Osteoblast (primary cell): ENCODE measurements around the gene MIPEP. TPM values are rescaled to one million over a fixed set of nuclear protein-coding genes. Genes with fewer than 3 reads are reported as not detected.

Experiments
- DNase-seq: peaks from one replicate; pipeline ENCODE4 v3.0.0; 2011; ENCODE audit warnings: low spot score, mixed read lengths; ENCODE audit not compliant: insufficient read length; ENCODE audit errors: missing footprints
- H2AFZ ChIP-seq: 2 replicates; pipeline ENCODE4 v1.6.0; 2011; ENCODE audit warnings: mild to moderate bottlenecking, low read length
- H3K27ac ChIP-seq: 2 replicates; pipeline ENCODE4 v1.5.1; 2011; ENCODE audit warnings: mild to moderate bottlenecking, low read depth, low read length, moderate library complexity
- H3K27me3 ChIP-seq: 2 replicates; pipeline ENCODE4 v1.6.0; 2012; ENCODE audit warnings: mild to moderate bottlenecking, control low read depth, inconsistent platforms, low read length, moderate library complexity; ENCODE audit not compliant: insufficient read depth
- H3K36me3 ChIP-seq: 2 replicates; pipeline ENCODE4 v1.5.1; 2011; ENCODE audit warnings: mild to moderate bottlenecking, low read length, control low read depth, moderate library complexity; ENCODE audit not compliant: insufficient read depth
- H3K4me1 ChIP-seq: 2 replicates; pipeline ENCODE4 v1.5.1; 2011; ENCODE audit warnings: mild to moderate bottlenecking, low read length, control low read depth, moderate library complexity; ENCODE audit not compliant: insufficient read depth
- H3K4me2 ChIP-seq: 2 replicates; pipeline ENCODE4 v1.6.0; 2011; ENCODE audit warnings: mild to moderate bottlenecking, low read length; ENCODE audit not compliant: insufficient read depth
- H3K4me3 ChIP-seq: fragments of 200-600 bp; sonication (generic); 3 replicates; pipeline ENCODE4 v1.5.1; 2012; ENCODE audit warnings: mild to moderate bottlenecking, low read length, inconsistent platforms; ENCODE audit not compliant: insufficient read depth
- H3K79me2 ChIP-seq: 2 replicates; pipeline ENCODE4 v1.6.0; 2012; ENCODE audit warnings: mild to moderate bottlenecking, low read length, control low read depth, inconsistent platforms; ENCODE audit not compliant: insufficient read depth
- H3K9me3 ChIP-seq: 2 replicates; pipeline ENCODE4 v1.5.1; 2011; ENCODE audit warnings: low read depth, low read length, control low read depth
- H4K20me1 ChIP-seq: 2 replicates; pipeline ENCODE4 v1.6.0; 2012; ENCODE audit warnings: mild to moderate bottlenecking, low read length, control low read depth; ENCODE audit not compliant: insufficient read depth
- CTCF ChIP-seq: IDR thresholded peaks from 2 replicates; pipeline ENCODE4 v1.5.1; 2011; ENCODE audit warnings: mild to moderate bottlenecking, low read depth, low read length, moderate library complexity; ENCODE audit errors: extremely low read depth
- total RNA-seq: library from RNA; depleted of rRNA; stranded (reverse); fragments of >200 nt; gene quantifications from 2 replicates; pipeline ENCODE4 v1.2.3, GENCODE V29; 2012

MIPEP gene
- total RNA-seq, 1 donor, result 29.3 TPM

DNA sequence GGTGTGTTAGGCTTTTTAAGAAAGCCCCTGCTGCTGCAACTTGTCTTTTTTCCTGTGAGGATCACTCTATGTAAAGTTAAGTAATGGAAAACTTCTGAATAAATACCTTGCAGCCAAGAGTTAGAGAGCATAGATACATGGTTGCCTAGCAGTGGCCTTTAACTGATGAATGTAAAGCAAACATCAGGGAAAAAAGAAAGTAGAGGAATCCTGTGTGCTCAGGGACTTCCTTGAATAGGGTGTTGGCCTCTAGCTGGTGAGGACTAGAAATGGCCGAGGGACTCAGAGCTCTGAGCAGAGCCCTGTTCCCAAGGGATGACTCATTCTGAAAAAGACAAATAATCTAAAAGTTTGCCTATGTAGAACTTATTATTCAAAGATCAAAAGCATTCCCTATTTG is 135.7 kb downstream of the MIPEP start:
- no peak for TF ChIP-seq CTCF
- Histone ChIP-seq H2AFZ (peak overlapping the region; percentile 65), H3K9me3 (no peaks in the 10 kb centered on the region), H3K4me2 (peak overlapping the region; percentile 10), H3K4me3 (no peak overlapping the region), H4K20me1 (no peaks in the 10 kb centered on the region), H3K27me3 (no peaks in the 10 kb centered on the region), H3K36me3 (no peaks in the 10 kb centered on the region), H3K27ac (peak overlapping the region; percentile 63), H3K79me2 (no peaks in the 10 kb centered on the region), H3K4me1 (peaks cover 44% of the 10 kb centered on the region)
- peak; percentile 27 for DNase-seq

GRCh38 chr13:23752111-23753001 is 136.8 kb downstream of the MIPEP start:
- Histone ChIP-seq H2AFZ (no peak overlapping the region), H3K9me3 (no peaks in the 10 kb centered on the region), H3K4me3 (no peak overlapping the region), H4K20me1 (no peaks in the 10 kb centered on the region), H3K36me3 (no peaks in the 10 kb centered on the region), H3K27ac (peak overlapping the region; percentile 80), H3K79me2 (no peaks in the 10 kb centered on the region), H3K27me3 (no peaks in the 10 kb centered on the region), H3K4me1 (peaks cover 44% of the 10 kb centered on the region), H3K4me2 (no peak overlapping the region)
- TF ChIP-seq CTCF, result no peak
- DNase-seq, result no peak

GRCh38 chr13:23751195-23751594 is 138.0 kb downstream of the MIPEP start:
- no peak overlapping the region for H3K4me2 ChIP-seq
- H3K4me1 ChIP-seq, result peaks cover 44% of the 10 kb centered on the region
- no peak for DNase-seq
- peak overlapping the region; percentile 80 for H3K27ac ChIP-seq
- H3K9me3 ChIP-seq, result no peaks in the 10 kb centered on the region
- H3K4me3 ChIP-seq, result no peak overlapping the region
- H4K20me1 ChIP-seq, result no peaks in the 10 kb centered on the region
- no peaks in the 10 kb centered on the region for H3K79me2 ChIP-seq
- no peaks in the 10 kb centered on the region for H3K27me3 ChIP-seq
- H2AFZ ChIP-seq, result no peak overlapping the region
- no peaks in the 10 kb centered on the region for H3K36me3 ChIP-seq
- TF ChIP-seq CTCF, result no peak

- H3K4me2 ChIP-seq, result peak overlapping the region; percentile 21
- no peaks in the 10 kb centered on the region for H3K9me3 ChIP-seq
- TF ChIP-seq CTCF, result no peak
- H3K4me1 ChIP-seq, result peaks cover 44% of the 10 kb centered on the region
- no peaks in the 10 kb centered on the region for H3K27me3 ChIP-seq
- H3K79me2 ChIP-seq, result no peaks in the 10 kb centered on the region
- H3K27ac ChIP-seq, result peak overlapping the region; percentile 80
- H3K36me3 ChIP-seq, result no peaks in the 10 kb centered on the region
- H2AFZ ChIP-seq, result peak overlapping the region; percentile 16
- no peaks in the 10 kb centered on the region for H4K20me1 ChIP-seq
- no peak overlapping the region for H3K4me3 ChIP-seq
- peak; percentile 62 for DNase-seq
These were observed 138.6 kb downstream of the MIPEP start for GRCh38 chr13:23750383-23751121.
